Measurements from ENCODE around the gene PLIN3. TPM values are rescaled to one million over a fixed set of nuclear protein-coding genes. Genes with fewer than 3 reads are reported as not detected.

Gene PLIN3
- total RNA-seq, 1 donor from 2014 or later, result 73.1 TPM

DNA sequence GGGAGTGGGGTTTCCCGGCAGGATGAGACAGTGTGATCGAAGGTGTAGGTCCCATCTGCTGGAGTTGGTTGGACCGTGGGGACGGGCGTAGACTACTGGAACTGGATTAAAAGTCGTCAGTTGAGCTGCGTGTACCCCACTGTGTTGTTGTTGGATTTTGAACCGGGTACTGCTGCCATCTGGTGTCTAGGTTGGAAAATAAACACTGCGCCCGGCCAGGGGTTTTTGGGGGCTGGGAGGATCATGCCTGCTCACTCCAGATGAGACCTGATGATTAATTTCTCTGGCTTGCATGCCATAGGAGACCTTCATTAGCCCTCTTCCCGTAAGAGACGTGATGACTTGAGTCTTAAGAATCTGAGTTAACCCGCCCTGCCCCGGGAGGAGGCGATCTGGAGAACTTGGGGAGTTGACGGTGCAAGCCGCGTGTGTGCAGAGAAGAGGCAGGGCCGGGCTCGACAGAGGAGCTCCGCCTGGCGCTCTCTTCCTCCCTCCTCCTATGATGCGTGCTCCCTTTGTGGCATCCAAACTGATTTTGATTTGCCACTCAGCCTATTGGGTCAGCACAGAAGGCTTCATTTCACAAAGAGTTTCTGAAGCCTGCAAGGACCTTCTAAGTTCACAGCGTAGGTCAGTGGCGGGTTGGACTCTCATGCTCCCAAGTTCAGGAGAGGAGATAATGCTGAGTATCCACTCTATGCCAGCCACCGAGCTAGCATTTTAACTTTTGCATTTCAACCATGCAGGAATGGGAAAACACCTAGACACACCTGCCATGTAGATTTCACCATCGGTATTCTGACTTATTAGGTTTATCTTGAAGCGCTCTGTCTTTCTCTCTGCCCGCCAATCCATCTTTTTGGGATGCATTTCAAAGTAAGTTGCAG lies 44.6 kb upstream of the PLIN3 start:
- TF ChIP-seq, protein P1, sequence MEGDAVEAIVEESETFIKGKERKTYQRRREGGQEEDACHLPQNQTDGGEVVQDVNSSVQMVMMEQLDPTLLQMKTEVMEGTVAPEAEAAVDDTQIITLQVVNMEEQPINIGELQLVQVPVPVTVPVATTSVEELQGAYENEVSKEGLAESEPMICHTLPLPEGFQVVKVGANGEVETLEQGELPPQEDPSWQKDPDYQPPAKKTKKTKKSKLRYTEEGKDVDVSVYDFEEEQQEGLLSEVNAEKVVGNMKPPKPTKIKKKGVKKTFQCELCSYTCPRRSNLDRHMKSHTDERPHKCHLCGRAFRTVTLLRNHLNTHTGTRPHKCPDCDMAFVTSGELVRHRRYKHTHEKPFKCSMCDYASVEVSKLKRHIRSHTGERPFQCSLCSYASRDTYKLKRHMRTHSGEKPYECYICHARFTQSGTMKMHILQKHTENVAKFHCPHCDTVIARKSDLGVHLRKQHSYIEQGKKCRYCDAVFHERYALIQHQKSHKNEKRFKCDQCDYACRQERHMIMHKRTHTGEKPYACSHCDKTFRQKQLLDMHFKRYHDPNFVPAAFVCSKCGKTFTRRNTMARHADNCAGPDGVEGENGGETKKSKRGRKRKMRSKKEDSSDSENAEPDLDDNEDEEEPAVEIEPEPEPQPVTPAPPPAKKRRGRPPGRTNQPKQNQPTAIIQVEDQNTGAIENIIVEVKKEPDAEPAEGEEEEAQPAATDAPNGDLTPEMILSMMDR (IDR thresholded peaks at IDR 0.05; ENCODE audit: unreplicated experiment), result peak; percentile 29
- peaks cover 13% of the 10 kb centered on the region for H3K4me1 Mint-ChIP-seq (ENCODE audit: unreplicated experiment)

GRCh38 chr19:4911314-4911713 lies 43.8 kb upstream of the PLIN3 start:
- no peaks in the 10 kb centered on the region for H3K9me3 Mint-ChIP-seq (ENCODE audit: unreplicated experiment)
- H3K4me1 Mint-ChIP-seq (ENCODE audit: unreplicated experiment), result peaks cover 9% of the 10 kb centered on the region
- H3K36me3 Mint-ChIP-seq (ENCODE audit: low read depth, unreplicated experiment), result no peaks in the 10 kb centered on the region
- peak overlapping the region; percentile 42 for H3K4me3 Mint-ChIP-seq (ENCODE audit: unreplicated experiment)
- peaks cover 5% of the 10 kb centered on the region for H3K27me3 Mint-ChIP-seq (ENCODE audit: unreplicated experiment)
- DNase-seq (ENCODE audit: low spot score), result no peak
- TF ChIP-seq, protein P1 (IDR thresholded peaks at IDR 0.05; ENCODE audit: unreplicated experiment), result no peak
- peak overlapping the region; percentile 36 for H3K27ac Mint-ChIP-seq (ENCODE audit: unreplicated experiment)

More for the DNA sequence above, 44.6 kb upstream of the PLIN3 start:
- DNase-seq (ENCODE audit: low spot score), result peak; percentile 55
- Mint-ChIP-seq H3K4me3 (ENCODE audit: unreplicated experiment) (peak overlapping the region; percentile 42), H3K27me3 (ENCODE audit: unreplicated experiment) (peaks cover 5% of the 10 kb centered on the region), H3K36me3 (ENCODE audit: low read depth, unreplicated experiment) (no peaks in the 10 kb centered on the region), H3K27ac (ENCODE audit: unreplicated experiment) (peak overlapping the region; percentile 36), H3K9me3 (ENCODE audit: unreplicated experiment) (no peaks in the 10 kb centered on the region)

DNA sequence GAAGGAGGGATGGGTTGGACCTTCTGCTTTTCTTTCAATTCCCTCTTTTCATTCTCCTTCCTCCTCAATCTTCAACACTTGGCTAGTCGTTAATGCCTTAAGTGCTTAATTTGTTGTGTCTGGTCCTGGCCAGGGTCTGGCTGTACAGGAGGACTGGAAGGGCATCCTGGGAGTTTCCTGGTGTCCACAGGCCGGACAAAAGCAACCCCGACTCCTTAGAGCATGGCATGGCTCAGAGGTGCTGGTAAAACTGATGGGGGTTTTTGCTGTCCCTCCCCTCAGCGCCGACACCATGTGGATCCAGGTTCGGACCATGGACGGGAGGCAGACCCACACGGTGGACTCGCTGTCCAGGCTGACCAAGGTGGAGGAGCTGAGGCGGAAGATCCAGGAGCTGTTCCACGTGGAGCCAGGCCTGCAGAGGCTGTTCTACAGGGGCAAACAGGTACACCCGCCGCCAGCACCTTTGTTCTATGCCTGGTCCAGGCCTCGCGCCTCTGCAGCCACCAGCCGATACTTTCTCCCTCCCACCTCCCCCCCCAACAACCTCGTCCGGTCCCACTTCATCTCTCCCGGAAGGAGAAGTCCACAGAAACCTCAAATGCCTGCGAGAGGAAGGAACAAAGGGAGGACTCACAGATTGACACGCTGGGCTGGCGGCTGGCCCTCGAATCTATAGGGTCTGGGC lies 43.3 kb upstream of the PLIN3 start:
- H3K4me3 Mint-ChIP-seq (ENCODE audit: unreplicated experiment), result peak overlapping the region; percentile 94
- H3K36me3 Mint-ChIP-seq (ENCODE audit: low read depth, unreplicated experiment), result no peaks in the 10 kb centered on the region
- H3K27ac Mint-ChIP-seq (ENCODE audit: unreplicated experiment), result no peak overlapping the region
- H3K27me3 Mint-ChIP-seq (ENCODE audit: unreplicated experiment), result peaks cover 2% of the 10 kb centered on the region
- TF ChIP-seq, protein P1 (IDR thresholded peaks at IDR 0.05; ENCODE audit: unreplicated experiment), result no peak
- H3K4me1 Mint-ChIP-seq (ENCODE audit: unreplicated experiment), result peaks cover 9% of the 10 kb centered on the region
- H3K9me3 Mint-ChIP-seq (ENCODE audit: unreplicated experiment), result no peaks in the 10 kb centered on the region
- DNase-seq (ENCODE audit: low spot score), result no peak

GRCh38 chr19:4909897-4910593 lies 42.6 kb upstream of the PLIN3 start:
- DNase-seq (ENCODE audit: low spot score), result peak; percentile 86
- H3K27ac Mint-ChIP-seq (ENCODE audit: unreplicated experiment), result no peak overlapping the region

More at GRCh38 chr19:4909897-4910593, 42.6 kb upstream of the PLIN3 start:
- Mint-ChIP-seq H3K9me3 (ENCODE audit: unreplicated experiment) (no peaks in the 10 kb centered on the region), H3K27me3 (ENCODE audit: unreplicated experiment) (peaks cover 2% of the 10 kb centered on the region), H3K4me1 (ENCODE audit: unreplicated experiment) (peaks cover 9% of the 10 kb centered on the region), H3K4me3 (ENCODE audit: unreplicated experiment) (peak overlapping the region; percentile 94), H3K36me3 (ENCODE audit: low read depth, unreplicated experiment) (no peaks in the 10 kb centered on the region)
- TF ChIP-seq, protein P1 (IDR thresholded peaks at IDR 0.05; ENCODE audit: unreplicated experiment), result no peak
